ENCODE results near the gene GLE1.

- TF ChIP-seq CTCF (IDR thresholded peaks at IDR 0.05; ENCODE audit: extremely low read depth in 1 of 2, insufficient read depth in 1 of 2, low read depth in 1 of 2, low read length in 2 of 2), result no peak
- no peak for TF ChIP-seq EZH2 (IDR thresholded peaks at IDR 0.05; ENCODE audit: borderline replicate concordance, low read depth, low read length, severe bottlenecking)
- TF ChIP-seq POLR2AphosphoS5 (IDR thresholded peaks at IDR 0.05; ENCODE audit: insufficient read depth, low read depth, low read length), result no peak
- peak; percentile 21 for TF ChIP-seq POLR2A (IDR thresholded peaks at IDR 0.05; ENCODE audit: low read depth, low read length)
These were observed 47.2 kb downstream of the GLE1 start for GRCh38 chr9:128551657-128552152.

Data from endothelial cell of umbilical vein (primary cell).